HUES64 (cell line): ENCODE measurements around the gene IL1RAPL1.

Source experiments
- H3K27ac ChIP-seq: 2 replicates; pipeline ENCODE4 v1.7.0; 2013; ENCODE audit warnings: low read depth, low read length, inconsistent platforms
- H3K27me3 ChIP-seq: 2 replicates; pipeline ENCODE4 v1.6.1; 2013; ENCODE audit warnings: mild to moderate bottlenecking, low read length; ENCODE audit not compliant: insufficient read depth
- H3K36me3 ChIP-seq: 2 replicates; pipeline ENCODE4 v1.6.1; 2013; ENCODE audit warnings: mild to moderate bottlenecking, low read length; ENCODE audit not compliant: insufficient read depth
- H3K4me1 ChIP-seq: 2 replicates; pipeline ENCODE4 v1.6.1; 2013; ENCODE audit warnings: mild to moderate bottlenecking, low read length, moderate library complexity; ENCODE audit not compliant: insufficient read depth
- H3K4me3 ChIP-seq: 2 replicates; pipeline ENCODE4 v1.5.1; 2013; ENCODE audit warnings: mild to moderate bottlenecking, low read length, moderate library complexity
- H3K9ac ChIP-seq: 2 replicates; pipeline ENCODE4 v1.6.1; 2013; ENCODE audit warnings: mild to moderate bottlenecking, low read depth, low read length
- H3K9me3 ChIP-seq: 2 replicates; pipeline ENCODE4 v1.6.1; 2013; ENCODE audit warnings: low read depth, low read length; ENCODE audit not compliant: insufficient read depth
- WGBS: fragments of 150-250, 120-280 bp; methylation state at CpG from one replicate; pipeline ENCODE4 v1.1.7; 2013; ENCODE audit warnings: missing lambda C conversion rate; 5-methylcytosine and 5-hydroxymethylcytosine counted together

Gene IL1RAPL1

DNA sequence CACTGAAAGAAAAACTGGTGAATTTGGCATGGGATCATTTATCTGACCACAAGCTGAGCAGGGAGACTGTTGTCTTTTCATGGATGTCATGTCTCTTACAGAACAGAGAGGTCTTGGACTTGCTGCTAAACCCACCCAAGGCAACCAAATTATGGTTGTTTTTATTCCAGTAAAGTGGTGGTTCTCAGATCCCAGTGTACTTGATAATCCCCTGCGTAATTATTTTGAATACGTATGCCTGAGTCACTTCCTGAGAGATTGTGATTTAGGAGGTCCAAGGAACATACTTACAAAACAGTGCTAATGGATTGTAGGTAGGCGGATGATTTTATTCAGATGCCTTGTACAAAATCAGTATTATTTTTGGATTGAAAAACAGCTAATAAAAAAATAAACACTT lies 585.6 kb downstream of the IL1RAPL1 start:
- WGBS = 90% methylated on average over 2 of the region's 3 CpGs
- Histone ChIP-seq H3K36me3 (no peaks in the 10 kb centered on the region), H3K27me3 (no peaks in the 10 kb centered on the region), H3K9me3 (no peaks in the 10 kb centered on the region), H3K4me1 (no peaks in the 10 kb centered on the region), H3K9ac (no peak overlapping the region), H3K4me3 (no peak overlapping the region), H3K27ac (no peak overlapping the region)

DNA sequence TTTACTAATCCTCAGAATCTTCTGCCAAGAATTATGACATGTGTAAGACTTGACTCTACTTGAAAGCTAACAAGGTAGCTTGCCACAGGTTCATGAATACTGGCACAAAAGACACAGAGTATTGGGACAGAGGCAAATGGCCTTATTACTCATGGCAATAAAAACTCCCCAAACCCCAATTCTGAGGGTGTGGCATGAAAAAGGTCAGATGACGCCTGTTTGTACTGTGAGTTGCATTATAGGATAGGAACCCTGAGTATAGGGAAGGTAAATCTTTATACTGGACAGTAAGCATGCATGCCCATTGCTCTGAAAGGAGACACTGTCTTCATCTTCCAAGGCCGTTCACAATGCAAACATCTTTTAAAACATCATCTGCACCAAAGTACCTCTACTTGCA lies 600.0 kb downstream of the IL1RAPL1 start:
- Histone ChIP-seq H3K36me3 (no peaks in the 10 kb centered on the region), H3K9ac (no peak overlapping the region), H3K27me3 (no peaks in the 10 kb centered on the region), H3K4me3 (no peak overlapping the region), H3K27ac (no peak overlapping the region), H3K9me3 (no peaks in the 10 kb centered on the region), H3K4me1 (no peaks in the 10 kb centered on the region)
- WGBS = 100% methylated on average over 1 of the region's 2 CpGs

DNA sequence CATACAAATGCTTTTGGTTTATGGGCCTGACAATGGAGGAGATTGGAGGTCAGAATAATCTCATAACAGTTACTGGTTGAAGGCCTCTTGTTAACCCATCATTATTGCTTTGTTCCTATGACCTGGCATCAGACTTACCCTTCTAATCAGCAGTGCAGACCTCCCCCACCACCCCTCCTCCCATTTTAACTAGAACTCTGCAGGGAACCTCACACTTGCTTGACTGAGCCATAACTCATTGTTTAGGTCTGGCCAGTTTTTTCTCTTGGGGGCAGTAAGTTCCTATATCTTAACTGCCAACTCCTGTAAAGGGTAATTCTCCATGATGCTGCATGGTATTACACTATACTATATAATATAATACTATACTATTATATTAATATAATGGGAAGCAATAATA lies 609.3 kb downstream of the IL1RAPL1 start:
- Histone ChIP-seq H3K9me3 (no peaks in the 10 kb centered on the region), H3K9ac (no peak overlapping the region), H3K27ac (no peak overlapping the region), H3K36me3 (no peaks in the 10 kb centered on the region), H3K27me3 (no peaks in the 10 kb centered on the region), H3K4me1 (no peaks in the 10 kb centered on the region), H3K4me3 (no peak overlapping the region)

DNA sequence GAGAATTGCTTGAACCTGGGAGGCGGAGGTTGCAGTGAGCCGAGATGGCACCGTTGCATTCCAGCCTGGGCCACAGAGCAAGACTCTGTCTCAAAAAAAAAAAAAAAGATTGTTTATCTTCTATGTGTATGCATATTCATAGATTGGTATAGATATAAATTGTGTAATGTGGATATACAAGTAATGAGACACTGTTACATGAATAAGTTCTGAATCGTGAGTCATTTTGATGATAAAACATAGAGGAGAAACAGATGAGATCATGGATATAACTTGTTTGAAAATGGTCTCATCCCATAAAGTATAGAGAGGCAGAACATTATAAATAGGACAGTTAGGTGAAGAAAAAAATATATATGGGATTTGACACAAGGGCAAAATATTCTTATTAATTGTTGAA lies 628.0 kb downstream of the IL1RAPL1 start:
- H3K36me3 ChIP-seq = no peaks in the 10 kb centered on the region
- H3K4me3 ChIP-seq = no peak overlapping the region
- no peak overlapping the region for H3K27ac ChIP-seq
- H3K9ac ChIP-seq = no peak overlapping the region
- WGBS = 99% methylated on average over 4 of the region's 4 CpGs
- H3K4me1 ChIP-seq = no peaks in the 10 kb centered on the region
- H3K9me3 ChIP-seq = no peaks in the 10 kb centered on the region
- H3K27me3 ChIP-seq = peaks cover 27% of the 10 kb centered on the region

DNA sequence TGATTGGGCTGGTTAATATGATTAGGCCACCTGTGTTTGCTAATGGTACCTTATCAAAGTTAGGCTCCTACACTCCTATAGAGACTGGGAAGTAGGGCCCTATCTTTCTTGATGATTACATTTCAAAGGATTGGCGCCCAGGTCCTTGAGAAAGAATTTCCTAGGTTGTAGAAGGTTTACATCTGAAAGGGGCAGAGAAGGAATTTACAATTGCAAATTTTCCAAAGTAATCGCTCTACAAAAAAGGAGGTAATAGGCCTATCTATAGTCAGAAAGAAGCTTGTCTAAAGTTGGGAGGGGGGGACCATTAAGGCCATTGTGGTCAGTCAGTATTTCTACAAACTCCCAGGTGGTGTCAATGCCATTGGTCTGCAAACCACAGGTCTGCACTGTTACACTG lies 638.4 kb downstream of the IL1RAPL1 start:
- H3K4me3 ChIP-seq = no peak overlapping the region
- H3K27ac ChIP-seq = no peak overlapping the region
- no peaks in the 10 kb centered on the region for H3K36me3 ChIP-seq
- 8% methylated on average over 2 of the region's 2 CpGs for WGBS
- peaks cover 97% of the 10 kb centered on the region for H3K27me3 ChIP-seq
- H3K9me3 ChIP-seq = no peaks in the 10 kb centered on the region
- H3K9ac ChIP-seq = no peak overlapping the region
- no peaks in the 10 kb centered on the region for H3K4me1 ChIP-seq

DNA sequence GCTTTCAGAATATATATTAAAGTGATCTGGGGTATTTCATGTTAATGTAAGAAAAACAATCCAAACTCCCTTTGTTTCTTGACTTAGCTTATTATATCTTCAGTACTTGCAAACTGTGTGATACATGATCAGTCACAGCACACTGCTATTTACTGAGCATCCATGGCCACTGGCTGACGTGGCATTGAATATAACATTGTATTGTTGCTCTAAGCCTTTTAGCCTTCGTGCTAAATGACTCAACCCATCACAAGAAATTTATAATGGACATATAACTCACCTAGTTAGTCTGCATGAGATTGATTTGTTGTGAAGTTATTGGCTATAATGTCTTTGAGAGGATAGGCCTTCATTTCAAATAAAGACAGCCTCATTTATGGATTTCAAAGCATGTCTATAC lies 642.6 kb downstream of the IL1RAPL1 start:
- Histone ChIP-seq H3K27ac (no peak overlapping the region), H3K4me3 (no peak overlapping the region), H3K36me3 (no peaks in the 10 kb centered on the region), H3K27me3 (peaks cover 67% of the 10 kb centered on the region), H3K9ac (no peak overlapping the region), H3K4me1 (no peaks in the 10 kb centered on the region), H3K9me3 (no peaks in the 10 kb centered on the region)
- WGBS = 78% methylated on average over 1 of the region's 2 CpGs

DNA sequence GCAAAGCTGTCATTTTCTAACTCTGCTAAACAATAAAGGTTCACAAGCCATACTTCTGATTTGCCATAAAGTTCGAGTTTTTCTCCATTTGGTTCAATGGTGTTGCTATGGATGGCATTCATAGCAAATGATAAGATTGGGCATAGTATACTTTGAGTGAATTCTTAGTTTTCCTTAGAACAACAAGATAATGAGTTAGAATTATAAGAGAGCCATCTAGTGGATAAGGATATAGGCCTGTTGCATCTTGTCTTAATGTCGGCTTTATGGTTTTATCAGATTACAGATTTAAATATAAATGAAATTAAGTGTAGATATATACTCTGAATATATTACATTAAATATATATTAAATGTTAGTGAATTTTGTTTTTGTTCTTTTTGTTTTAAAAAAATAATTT lies 644.6 kb downstream of the IL1RAPL1 start:
- H3K27ac ChIP-seq = no peak overlapping the region
- H3K36me3 ChIP-seq = no peaks in the 10 kb centered on the region
- H3K4me1 ChIP-seq = no peaks in the 10 kb centered on the region
- H3K4me3 ChIP-seq = no peak overlapping the region
- peaks cover 48% of the 10 kb centered on the region for H3K27me3 ChIP-seq
- no peak overlapping the region for H3K9ac ChIP-seq
- WGBS = 60% methylated on average over 1 of the region's 2 CpGs
- no peaks in the 10 kb centered on the region for H3K9me3 ChIP-seq

DNA sequence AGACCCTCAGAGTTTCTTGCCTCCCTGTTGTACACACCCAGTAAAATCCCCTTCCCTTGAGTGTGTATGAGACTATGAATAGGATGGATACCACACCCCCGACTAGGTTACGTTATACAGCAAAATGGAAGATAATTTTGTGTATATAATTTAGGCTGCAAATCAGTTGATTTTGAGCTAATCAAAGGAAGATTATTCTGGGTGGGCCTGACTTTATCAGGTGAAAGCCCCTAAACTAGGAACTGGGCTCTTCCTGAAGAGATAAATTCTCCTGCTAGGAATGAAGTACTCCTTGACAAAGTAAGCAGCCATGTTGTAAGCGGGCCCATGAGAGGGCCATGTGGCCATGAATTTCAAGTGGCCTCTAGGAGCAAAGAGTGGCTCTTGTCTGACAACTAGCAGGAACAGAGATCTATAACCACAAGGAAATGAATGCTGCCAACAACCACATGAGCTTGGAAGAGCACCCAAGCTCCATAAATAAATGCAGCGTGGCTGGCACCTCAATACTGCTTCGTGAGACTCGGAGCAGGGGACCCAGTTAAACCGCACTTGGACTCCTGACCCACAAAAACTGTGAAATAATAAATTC lies 646.4 kb downstream of the IL1RAPL1 start:
- no peak overlapping the region for H3K27ac ChIP-seq
- H3K9me3 ChIP-seq = no peaks in the 10 kb centered on the region
- no peak overlapping the region for H3K4me3 ChIP-seq
- no peak overlapping the region for H3K9ac ChIP-seq
- WGBS = 96% methylated on average over 7 of the region's 7 CpGs
- no peaks in the 10 kb centered on the region for H3K4me1 ChIP-seq
- H3K36me3 ChIP-seq = no peaks in the 10 kb centered on the region
- H3K27me3 ChIP-seq = peaks cover 31% of the 10 kb centered on the region

DNA sequence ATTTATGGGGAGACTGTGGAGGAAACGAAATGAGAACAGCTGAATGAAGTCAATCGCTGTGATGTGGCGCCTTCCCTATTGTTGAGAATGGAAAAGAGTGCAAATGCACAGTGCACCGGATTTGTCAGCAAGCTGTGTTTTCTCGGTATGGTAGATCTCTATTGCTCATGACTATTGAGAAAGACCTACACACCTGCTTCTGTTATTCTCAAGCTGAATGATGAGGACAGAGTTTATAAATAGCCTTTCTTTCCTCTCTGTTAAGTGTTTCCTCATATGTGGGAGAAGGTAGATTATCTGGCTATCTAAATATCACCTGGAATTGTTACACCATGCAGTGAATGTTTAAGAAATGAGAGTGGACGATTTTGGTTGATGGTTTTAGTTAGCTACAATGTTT lies 650.7 kb downstream of the IL1RAPL1 start:
- 92% methylated on average over 5 of the region's 6 CpGs for WGBS
- Histone ChIP-seq H3K4me1 (no peaks in the 10 kb centered on the region), H3K9ac (no peak overlapping the region), H3K36me3 (no peaks in the 10 kb centered on the region), H3K4me3 (no peak overlapping the region), H3K9me3 (no peaks in the 10 kb centered on the region), H3K27ac (no peak overlapping the region), H3K27me3 (no peaks in the 10 kb centered on the region; the same call in 1 of the 2 replicates)

DNA sequence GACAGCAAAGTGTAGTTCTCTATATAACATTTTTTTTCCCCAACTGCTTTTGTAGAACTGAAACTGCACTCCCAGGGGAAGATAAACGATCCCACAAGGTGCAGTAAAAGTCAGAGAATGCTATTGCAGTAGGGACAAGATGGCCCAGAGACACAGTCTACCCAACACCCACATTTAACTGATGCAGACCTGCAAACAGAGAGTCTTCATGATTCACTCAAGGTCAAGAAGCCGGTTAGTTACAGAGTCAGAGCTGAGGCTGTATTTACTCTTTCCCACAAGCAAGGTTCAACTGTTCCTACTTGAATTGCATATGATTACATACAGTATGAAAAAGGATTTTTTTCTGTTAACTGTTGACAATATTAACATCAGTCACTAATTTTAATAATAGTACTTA lies 654.6 kb downstream of the IL1RAPL1 start:
- WGBS = 77% methylated on average over 2 of the region's 2 CpGs
- Histone ChIP-seq H3K4me1 (no peaks in the 10 kb centered on the region), H3K9me3 (no peaks in the 10 kb centered on the region), H3K9ac (no peak overlapping the region), H3K36me3 (no peaks in the 10 kb centered on the region), H3K27ac (no peak overlapping the region), H3K27me3 (no peaks in the 10 kb centered on the region), H3K4me3 (no peak overlapping the region)

DNA sequence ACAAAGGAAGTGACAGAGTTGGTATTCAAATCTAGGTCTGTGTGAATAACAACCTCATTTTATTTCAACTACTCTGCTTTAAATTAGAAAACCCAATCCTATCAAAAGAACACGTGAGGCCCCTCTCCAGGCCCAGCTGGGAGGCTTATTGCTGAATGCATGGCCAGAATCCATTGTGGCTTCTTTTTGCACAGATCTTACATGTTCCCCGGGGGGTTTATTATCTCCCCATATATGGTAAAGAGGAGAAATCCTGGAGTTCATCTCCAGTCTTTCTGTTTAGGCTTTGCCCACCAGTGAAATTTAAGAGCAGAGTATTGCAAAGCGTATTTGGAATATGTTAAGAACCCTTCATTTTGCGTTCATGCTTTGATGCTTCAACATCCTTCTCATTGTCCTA lies 655.6 kb downstream of the IL1RAPL1 start:
- Histone ChIP-seq H3K36me3 (no peaks in the 10 kb centered on the region), H3K4me3 (no peak overlapping the region), H3K9me3 (no peaks in the 10 kb centered on the region), H3K27me3 (no peaks in the 10 kb centered on the region), H3K9ac (no peak overlapping the region), H3K27ac (no peak overlapping the region), H3K4me1 (no peaks in the 10 kb centered on the region)
- WGBS = 83% methylated on average over 3 of the region's 4 CpGs

DNA sequence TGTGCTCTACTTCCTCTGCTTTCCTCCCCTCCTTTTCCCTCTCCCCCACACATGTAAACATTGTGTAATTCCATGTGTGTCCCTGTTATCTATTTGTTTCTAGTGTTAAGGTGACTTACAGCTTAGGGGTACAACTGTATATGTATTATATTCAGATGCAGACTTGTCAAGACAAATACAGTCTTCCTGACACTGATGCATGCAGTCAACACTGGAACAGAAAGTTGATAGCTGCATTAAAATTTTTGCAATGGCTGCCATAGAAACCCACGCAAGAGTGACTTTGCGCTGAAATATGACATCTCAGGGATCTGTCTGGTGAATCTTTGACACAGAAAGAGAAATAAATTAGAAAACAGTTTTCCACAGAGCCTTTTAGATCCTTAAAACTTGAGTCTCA lies 656.7 kb downstream of the IL1RAPL1 start:
- Histone ChIP-seq H3K36me3 (no peaks in the 10 kb centered on the region), H3K9me3 (no peaks in the 10 kb centered on the region), H3K4me3 (no peak overlapping the region), H3K27ac (no peak overlapping the region), H3K4me1 (no peaks in the 10 kb centered on the region), H3K9ac (no peak overlapping the region), H3K27me3 (no peaks in the 10 kb centered on the region)
- 95% methylated on average over 2 of the region's 2 CpGs for WGBS
